Retinal pigment epithelial cell (primary cell): ENCODE data around the gene RNASEH2C.

Source experiments
- DNase-seq: peaks from one replicate; pipeline ENCODE4 v3.0.0-alpha.2; 2010; ENCODE audit warnings: low read depth
- H3K4me3 ChIP-seq: 2 replicates; pipeline ENCODE4 v1.5.1; 2011; ENCODE audit warnings: mild to moderate bottlenecking, low read length, control low read depth, moderate library complexity
- CTCF ChIP-seq: conservative IDR thresholded peaks from 2 replicates; pipeline ENCODE4 v1.5.1; 2011; ENCODE audit warnings: low read depth, low read length, control low read depth, inconsistent platforms

RNASEH2C gene

GRCh38 chr11:65727865-65728264 lies 7.3 kb upstream of the RNASEH2C start:
- no peak for DNase-seq
- TF ChIP-seq CTCF = no peak
- no peak overlapping the region for H3K4me3 ChIP-seq

- no peak for DNase-seq
- TF ChIP-seq CTCF = no peak
- H3K4me3 ChIP-seq = no peak overlapping the region
Measured at GRCh38 chr11:65726660-65727059, 6.1 kb upstream of the RNASEH2C start.

- no peak overlapping the region for H3K4me3 ChIP-seq
- no peak for TF ChIP-seq CTCF
- DNase-seq = no peak
Measured at GRCh38 chr11:65722261-65722660, 1.7 kb upstream of the RNASEH2C start.

- DNase-seq = no peak
- TF ChIP-seq CTCF = no peak
- peak overlapping the region; percentile 78 for H3K4me3 ChIP-seq
Measured at GRCh38 chr11:65719871-65720210, 757 bp downstream of the RNASEH2C start.

DNA sequence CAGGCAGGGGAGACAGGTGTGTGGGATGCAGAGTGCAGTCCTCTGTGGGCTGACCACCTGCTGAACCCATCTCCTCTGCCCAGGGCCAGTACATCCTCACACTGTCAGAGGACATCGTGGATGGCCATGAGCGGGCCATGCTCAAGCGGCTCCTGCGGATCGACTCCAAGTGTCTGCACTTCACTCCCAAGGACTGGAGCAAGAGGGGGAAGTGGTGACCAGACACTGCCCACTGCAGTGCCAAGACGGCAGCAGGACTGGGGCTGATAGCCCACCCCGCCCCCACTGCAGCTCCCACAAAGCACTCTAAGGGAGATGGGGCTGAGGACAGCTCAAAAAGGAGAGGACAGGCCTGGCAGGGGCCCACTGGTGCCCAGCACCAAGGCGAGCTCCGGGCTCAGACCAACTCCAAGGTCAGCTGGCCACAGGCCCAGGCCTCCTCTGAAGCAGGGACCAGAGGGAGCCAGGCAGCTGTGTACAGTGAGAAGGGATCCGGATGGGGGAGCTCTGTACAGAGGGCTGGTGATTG lies 1.6 kb downstream of the RNASEH2C start:
- H3K4me3 ChIP-seq = peak overlapping the region; percentile 78
- no peak for DNase-seq
- TF ChIP-seq CTCF = no peak

DNA sequence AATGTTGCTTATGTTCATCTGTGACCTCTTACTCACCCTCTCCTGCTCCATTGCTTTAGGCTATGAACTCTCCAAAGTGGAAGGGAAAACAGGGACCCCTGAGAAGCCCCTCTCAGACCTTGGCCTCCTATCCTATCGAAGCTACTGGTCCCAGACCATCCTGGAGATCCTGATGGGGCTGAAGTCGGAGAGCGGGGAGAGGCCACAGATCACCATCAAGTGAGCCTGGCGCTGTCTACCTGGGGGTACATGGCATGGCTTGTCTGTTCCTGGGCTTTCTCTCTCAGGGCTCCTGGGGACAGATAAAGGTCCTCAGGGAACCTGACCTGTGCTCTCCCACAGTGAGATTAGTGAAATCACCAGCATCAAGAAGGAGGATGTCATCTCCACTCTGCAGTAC lies 2.1 kb downstream of the RNASEH2C start:
- no peak for TF ChIP-seq CTCF
- no peak overlapping the region for H3K4me3 ChIP-seq
- DNase-seq = no peak

GRCh38 chr11:65717906-65718305 lies 2.7 kb downstream of the RNASEH2C start:
- no peak overlapping the region for H3K4me3 ChIP-seq
- TF ChIP-seq CTCF = no peak
- no peak for DNase-seq
